Mesenchymal stem cell (in vitro differentiated cells and primary cell): ENCODE results near the gene INMT.
A peak's percentile ranks its signal among the peaks of the same experiment; 100 is the strongest.

Source experiments
- DNase-seq: peaks from one replicate; pipeline ENCODE4 v3.0.0-alpha.2; 2013
- H2AFZ ChIP-seq: one replicate; pipeline ENCODE4 v1.6.1; 2013; ENCODE audit warnings: low read depth, mild to moderate bottlenecking, control low read depth, inconsistent platforms, low read length, moderate library complexity
- H2AK5ac ChIP-seq: 2 replicates; pipeline ENCODE4 v1.6.1; 2013; ENCODE audit warnings: low read length, moderate library complexity, mild to moderate bottlenecking, inconsistent platforms; ENCODE audit not compliant: severe bottlenecking
- H2BK120ac ChIP-seq: one replicate; pipeline ENCODE4 v1.6.1; 2013; ENCODE audit warnings: low read depth, mild to moderate bottlenecking, inconsistent platforms, low read length, moderate library complexity
- H2BK12ac ChIP-seq, 2 experiments: one replicate each; pipeline ENCODE4 v1.6.1; 2013; ENCODE audit warnings: inconsistent platforms in 2 of 2, low read length in 2 of 2, mild to moderate bottlenecking in 2 of 2, moderate library complexity in 2 of 2, control low read depth in 1 of 2
- H2BK15ac ChIP-seq: one replicate; pipeline ENCODE4 v1.6.1; 2013; ENCODE audit warnings: mild to moderate bottlenecking, low read depth, inconsistent platforms; ENCODE audit not compliant: poor library complexity, severe bottlenecking
- H2BK5ac ChIP-seq: 2 replicates; pipeline ENCODE4 v1.6.1; 2013; ENCODE audit warnings: low read depth, mild to moderate bottlenecking, low read length, control low read depth, inconsistent platforms; ENCODE audit not compliant: poor library complexity, severe bottlenecking
- H3K14ac ChIP-seq, 2 experiments: one replicate each; pipeline ENCODE4 v1.6.1; 2013; ENCODE audit warnings: inconsistent platforms in 2 of 2, low read length in 2 of 2, control low read depth in 1 of 2, mild to moderate bottlenecking in 1 of 2, moderate library complexity in 1 of 2
- H3K18ac ChIP-seq, 2 experiments: one replicate each; pipeline ENCODE4 v1.6.1; 2013; ENCODE audit warnings: inconsistent platforms in 2 of 2, low read length in 2 of 2, control low read depth in 1 of 2, low read depth in 1 of 2, mild to moderate bottlenecking in 1 of 2
- H3K23ac ChIP-seq, 2 experiments: one replicate each; pipeline ENCODE4 v1.6.1; 2013; ENCODE audit warnings: inconsistent platforms in 2 of 2, low read length in 2 of 2, mild to moderate bottlenecking in 2 of 2, moderate library complexity in 2 of 2, control low read depth in 1 of 2
- H3K27ac ChIP-seq: 2 replicates; pipeline ENCODE4 v1.5.1; 2013; ENCODE audit warnings: mild to moderate bottlenecking, moderate library complexity, low read length, control low read depth, inconsistent platforms; ENCODE audit not compliant: poor library complexity, severe bottlenecking
- H3K27me3 ChIP-seq, 2 experiments: 2 replicates each; pipeline versions ENCODE4 v1.6.1 to v1.7.0; 2013; ENCODE audit warnings: low read length in 2 of 2, mild to moderate bottlenecking in 2 of 2, moderate library complexity in 2 of 2, control low read depth in 1 of 2, inconsistent platforms in 1 of 2; ENCODE audit not compliant: control insufficient read depth in 1 of 2, insufficient read depth in 1 of 2
- H3K36me3 ChIP-seq, 2 experiments: 2 replicates each; pipeline versions ENCODE4 v1.6.1 to v1.7.0; 2013; ENCODE audit warnings: low read length in 2 of 2, control low read depth in 1 of 2, inconsistent platforms in 1 of 2, low read depth in 1 of 2, mild to moderate bottlenecking in 1 of 2; ENCODE audit not compliant: insufficient read depth in 2 of 2, control insufficient read depth in 1 of 2
- H3K4ac ChIP-seq, 2 experiments: one replicate each; pipeline ENCODE4 v1.6.1; 2013; ENCODE audit warnings: inconsistent platforms in 2 of 2, low read length in 2 of 2, mild to moderate bottlenecking in 2 of 2, moderate library complexity in 2 of 2, control low read depth in 1 of 2, low read depth in 1 of 2
- H3K4me1 ChIP-seq: 2 replicates; pipeline ENCODE4 v1.6.1; 2013; ENCODE audit warnings: low read depth, low read length, control low read depth; ENCODE audit not compliant: control insufficient read depth, insufficient read depth
- H3K4me2 ChIP-seq: 2 replicates; pipeline ENCODE4 v1.6.1; 2013; ENCODE audit warnings: low read length, mild to moderate bottlenecking, inconsistent platforms; ENCODE audit not compliant: poor library complexity, severe bottlenecking
- H3K4me3 ChIP-seq, 2 experiments: 2 replicates each; pipeline versions ENCODE4 v1.5.1 to v1.7.0; 2013; ENCODE audit warnings: low read length in 2 of 2, mild to moderate bottlenecking in 2 of 2, control low read depth in 1 of 2, low read depth in 1 of 2; ENCODE audit not compliant: insufficient read depth in 1 of 2
- H3K79me1 ChIP-seq: replicated peaks from 2 replicates; pipeline ENCODE4 v1.6.1; 2013; ENCODE audit warnings: mild to moderate bottlenecking, control low read depth, low read length, inconsistent platforms; ENCODE audit not compliant: poor library complexity, severe bottlenecking
- H3K9ac ChIP-seq: 2 replicates; pipeline ENCODE4 v1.7.0; 2013; ENCODE audit warnings: mild to moderate bottlenecking, low read length, moderate library complexity
- H3K9me3 ChIP-seq: 2 replicates; pipeline ENCODE4 v1.7.0; 2013; ENCODE audit warnings: mild to moderate bottlenecking, low read length; ENCODE audit not compliant: control insufficient read depth
- H4K8ac ChIP-seq: one replicate; pipeline ENCODE4 v1.6.1; 2013; ENCODE audit warnings: inconsistent platforms, mild to moderate bottlenecking, low read length, moderate library complexity
- H4K91ac ChIP-seq: one replicate; pipeline ENCODE4 v1.6.1; 2013; ENCODE audit warnings: mild to moderate bottlenecking, low read length, inconsistent platforms
- WGBS: methylation state at CpG from one replicate; pipeline ENCODE4 v1.1.7; 2013; ENCODE audit warnings: mixed read lengths; 5-methylcytosine and 5-hydroxymethylcytosine counted together

The INMT gene

DNA sequence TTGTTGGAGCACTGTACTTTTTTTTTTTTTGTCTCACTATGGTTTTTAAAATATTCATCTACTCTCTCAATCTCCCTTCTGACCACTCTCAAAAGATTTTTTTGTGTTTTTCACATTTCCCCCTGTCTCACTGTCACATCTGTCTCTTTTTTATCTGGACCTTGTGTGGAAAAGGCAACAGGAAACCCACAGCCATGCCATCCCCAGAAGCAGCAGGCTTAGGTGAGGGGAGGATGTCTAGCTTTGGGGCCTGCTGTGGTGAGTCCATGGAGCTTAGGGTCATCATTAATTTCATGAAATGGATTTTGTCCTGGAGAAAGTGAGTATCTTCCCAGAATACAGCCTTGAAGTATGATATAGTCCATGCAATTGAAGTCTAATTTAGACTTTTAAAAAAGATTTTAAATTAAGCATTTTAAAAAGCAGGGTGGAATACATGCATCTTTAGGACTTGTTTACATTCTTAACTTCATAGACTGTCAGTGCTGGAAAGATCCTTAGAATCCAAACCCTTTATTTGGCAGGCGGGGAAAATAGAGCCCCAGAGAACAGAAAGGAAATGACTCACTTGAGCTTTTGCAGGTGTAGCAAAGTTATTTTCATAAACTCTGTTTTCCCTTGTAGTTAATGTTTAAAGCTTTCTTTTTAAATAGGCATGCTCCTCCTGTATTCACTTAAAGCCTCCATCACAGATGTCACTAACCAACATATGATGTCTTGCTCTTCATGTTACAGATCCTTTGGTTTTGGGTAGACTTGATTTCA, 44.4 kb downstream of the INMT start:
- no peak overlapping the region for H4K8ac ChIP-seq
- H3K9ac ChIP-seq: peak overlapping the region; percentile 47
- no peak overlapping the region for H3K4me2 ChIP-seq
- no peaks in the 10 kb centered on the region for H3K27me3 ChIP-seq
- peak overlapping the region; percentile 38 to 91 for H3K18ac ChIP-seq
- H3K4me1 ChIP-seq: peaks cover 57% of the 10 kb centered on the region
- peak overlapping the region; percentile 95 for H2BK5ac ChIP-seq
- peak overlapping the region in 1 of 2 experiments; percentile 27 for H3K4me3 ChIP-seq
- H3K14ac ChIP-seq: no peak overlapping the region
- H4K91ac ChIP-seq: no peak overlapping the region
- H3K79me1 ChIP-seq: peaks cover 11% of the 10 kb centered on the region
- H2BK12ac ChIP-seq: peak overlapping the region; percentile 49 to 73
- H2AK5ac ChIP-seq: peak overlapping the region; percentile 98
- peaks cover 5 to 29% of the 10 kb centered on the region in 2 experiments for H3K36me3 ChIP-seq
- H2BK15ac ChIP-seq: no peak overlapping the region
- H2AFZ ChIP-seq: no peak overlapping the region
- H3K23ac ChIP-seq: no peak overlapping the region
- peak; percentile 69 for DNase-seq
- 0% methylated on average over 1 of the region's 1 CpG for WGBS
- H3K27ac ChIP-seq: peak overlapping the region; percentile 99
- no peak overlapping the region for H2BK120ac ChIP-seq
- peak overlapping the region in 1 of 2 experiments; percentile 43 for H3K4ac ChIP-seq
- H3K9me3 ChIP-seq: no peaks in the 10 kb centered on the region

DNA sequence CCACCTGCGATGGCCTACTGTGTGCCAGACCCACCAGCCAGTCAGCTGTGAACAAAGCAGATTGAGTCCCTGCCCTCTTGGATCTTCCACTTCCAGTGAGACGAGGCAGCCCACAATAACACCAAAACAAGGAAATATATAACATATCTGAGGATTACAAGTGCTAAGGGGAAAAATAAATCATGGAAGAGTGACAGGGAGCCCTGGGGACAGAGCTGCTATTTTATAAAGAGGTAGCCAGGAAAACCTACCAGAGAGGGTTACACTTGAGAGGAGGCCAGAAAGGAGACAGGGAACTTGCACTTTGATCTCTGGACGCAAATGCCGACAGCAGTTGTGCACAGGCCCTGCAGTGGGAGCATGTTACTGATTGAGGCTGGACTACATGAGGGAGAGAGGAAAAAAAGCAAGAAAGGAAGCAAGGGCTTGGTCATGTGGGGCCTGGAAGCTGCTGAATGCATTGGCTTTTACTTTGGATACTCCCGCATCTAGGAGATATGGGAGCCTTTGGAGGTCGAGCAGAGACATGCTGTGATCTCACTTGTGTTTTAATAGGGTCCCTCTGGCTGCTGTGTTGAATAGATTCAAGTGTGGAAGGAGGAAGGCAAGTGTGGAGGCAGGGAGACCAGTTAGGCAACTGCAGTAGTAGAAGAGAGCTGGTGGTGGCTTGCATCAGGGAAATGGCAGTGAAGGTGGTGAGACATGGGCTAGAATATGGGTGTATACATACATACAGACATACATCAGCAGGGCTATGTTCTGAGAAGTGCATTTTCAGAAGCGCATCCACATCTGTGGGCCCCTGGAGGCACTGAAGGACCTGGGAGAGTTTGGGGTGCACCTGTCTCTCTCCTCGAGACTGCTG, 45.5 kb downstream of the INMT start:
- H3K79me1 ChIP-seq: peaks cover 9% of the 10 kb centered on the region
- DNase-seq: peak; percentile 22
- H3K27me3 ChIP-seq: no peaks in the 10 kb centered on the region
- H3K4me1 ChIP-seq: peaks cover 55% of the 10 kb centered on the region
- no peak overlapping the region for H3K4me3 ChIP-seq
- H3K23ac ChIP-seq: no peak overlapping the region
- H3K27ac ChIP-seq: peak overlapping the region; percentile 90
- peaks cover 0 to 19% of the 10 kb centered on the region in 2 experiments for H3K36me3 ChIP-seq
- H2AFZ ChIP-seq: no peak overlapping the region
- WGBS: 67% methylated on average over 7 of the region's 8 CpGs
- H2AK5ac ChIP-seq: peak overlapping the region; percentile 82
- no peaks in the 10 kb centered on the region for H3K9me3 ChIP-seq
- peak overlapping the region; percentile 72 to 94 for H2BK12ac ChIP-seq
- H2BK120ac ChIP-seq: peak overlapping the region; percentile 65
- peak overlapping the region; percentile 6 for H2BK15ac ChIP-seq
- peak overlapping the region; percentile 44 for H4K91ac ChIP-seq
- peak overlapping the region; percentile 57 for H2BK5ac ChIP-seq
- H3K9ac ChIP-seq: no peak overlapping the region
- peak overlapping the region; percentile 55 for H4K8ac ChIP-seq
- peak overlapping the region; percentile 73 to 88 for H3K4ac ChIP-seq
- peak overlapping the region; percentile 85 to 94 for H3K18ac ChIP-seq
- H3K4me2 ChIP-seq: no peak overlapping the region
- peak overlapping the region in 1 of 2 experiments; percentile 71 for H3K14ac ChIP-seq

DNA sequence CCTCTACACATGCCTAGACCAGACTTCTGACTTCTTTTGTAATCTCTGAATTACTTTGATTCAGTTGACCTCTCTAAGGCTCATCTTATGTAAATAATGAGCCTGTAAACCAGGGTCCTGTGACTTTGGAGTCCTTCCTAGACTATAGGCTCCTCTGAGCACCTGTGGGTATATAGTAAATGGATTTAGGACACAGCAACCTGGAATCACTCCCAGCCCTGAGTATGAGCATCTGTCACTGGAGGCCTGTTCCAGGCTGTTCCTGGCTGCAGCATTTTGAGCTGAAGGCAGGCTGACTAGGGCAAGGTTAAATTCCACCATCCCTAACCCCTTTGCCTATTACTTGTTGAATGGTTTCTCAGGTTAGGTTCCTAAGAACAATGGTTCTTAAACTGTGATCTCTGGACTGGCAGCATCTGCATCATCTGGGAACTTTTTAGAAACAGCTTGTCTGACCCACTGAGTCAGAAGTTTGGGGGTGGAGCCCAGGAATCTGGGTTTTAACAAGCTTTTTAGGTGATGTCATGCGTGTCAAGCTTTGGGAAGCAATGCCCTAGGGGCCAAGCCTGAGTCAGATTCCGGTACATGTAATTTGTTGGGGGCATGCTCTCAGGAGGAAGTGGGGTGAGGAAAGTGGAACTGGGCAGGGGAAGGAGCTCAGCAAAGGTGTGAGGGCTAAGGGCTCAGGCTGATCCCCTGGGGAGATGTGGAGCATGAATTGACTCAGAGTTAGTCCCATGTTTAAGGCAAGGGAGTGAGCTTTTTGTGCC, 47.5 kb downstream of the INMT start:
- Histone ChIP-seq H3K23ac (no peak overlapping the region), H3K18ac (peak overlapping the region; percentile 2 to 79), H3K14ac (no peak overlapping the region), H3K4ac (peak overlapping the region in 1 of 2 experiments; percentile 63), H3K27me3 (no peaks in the 10 kb centered on the region), H3K4me2 (no peak overlapping the region), H3K9ac (peak overlapping the region; percentile 58), H2AFZ (no peak overlapping the region), H2BK15ac (no peak overlapping the region), H2BK12ac (peak overlapping the region; percentile 9 to 49), H3K27ac (peak overlapping the region; percentile 90), H4K8ac (no peak overlapping the region), H2BK120ac (no peak overlapping the region), H3K36me3 (peaks cover 3 to 8% of the 10 kb centered on the region in 2 experiments), H3K9me3 (no peaks in the 10 kb centered on the region), H2BK5ac (no peak overlapping the region), H3K4me1 (peaks cover 53% of the 10 kb centered on the region), H2AK5ac (peak overlapping the region; percentile 94), H3K4me3 (no peak overlapping the region), H4K91ac (peak overlapping the region; percentile 87), H3K79me1 (peaks cover 14% of the 10 kb centered on the region)
- WGBS: 2% methylated on average over 2 of the region's 2 CpGs
- DNase-seq: peak; percentile 89
